ENCODE data around the gene LTBP3. TPM values are rescaled to one million over a fixed set of nuclear protein-coding genes. Genes with fewer than 3 reads are reported as not detected.

LTBP3 gene
- total RNA-seq, 1 experiment from 2014 or later: 248 TPM

GRCh38 chr11:65532388-65533064 lies 25.6 kb downstream of the LTBP3 start:
- DNase-seq (ENCODE audit: low read depth, low spot score) (no peak), ATAC-seq (no peak)
- no peak overlapping the region for H3K27ac ChIP-seq (ENCODE audit: low read depth, low read length)
- no peak for TF ChIP-seq POLR2A (IDR thresholded peaks at IDR 0.05; ENCODE audit: borderline replicate concordance, extremely low read depth, insufficient read depth, insufficient read length)
- no peak for TF ChIP-seq EZH2 (IDR thresholded peaks at IDR 0.05)
- TF ChIP-seq TCF7L2 (IDR thresholded peaks at IDR 0.05; ENCODE audit: borderline replicate concordance, extremely low read depth, insufficient read depth, insufficient read length): no peak
- no peak for TF ChIP-seq SRF (IDR thresholded peaks at IDR 0.05; ENCODE audit: low read depth)
- no peak for TF ChIP-seq CTCF (IDR thresholded peaks at IDR 0.05 in 2 of 3, conservative IDR thresholded peaks at IDR 0.05 in 1 of 3; ENCODE audit: borderline replicate concordance in 1 of 3, insufficient read depth in 1 of 3, low read depth in 2 of 3, low read length in 2 of 3)
- no peak for TF ChIP-seq JUND (IDR thresholded peaks at IDR 0.05)
- TF ChIP-seq REST (IDR thresholded peaks at IDR 0.05; ENCODE audit: low read depth): no peak
- ChIA-PET RAD21 (ENCODE audit: low non-redundant PET in 1 of 2, low total read pairs in 2 of 2, uncharacterized antibody in 2 of 2, unreplicated experiment in 2 of 2) (no interaction called here), CTCF (no interaction called here), POLR2A (no interaction called here)
- intact Hi-C loops (cut with micrococcal nuclease): no loop called here
- H2AFZ ChIP-seq (ENCODE audit: low read depth, low read length, poor library complexity, severe bottlenecking): no peak overlapping the region
- no peaks in the 10 kb centered on the region for H3K27me3 ChIP-seq (ENCODE audit: insufficient read depth, low read length)
- H3K9ac ChIP-seq (ENCODE audit: low read length): no peak overlapping the region
- no peaks in the 10 kb centered on the region; a peak in 1 of 4 replicates for H3K4me1 ChIP-seq (ENCODE audit: control insufficient read depth in 1 of 2, insufficient read depth in 2 of 2, low read length in 2 of 2)
- no TSS peak for BruUV-seq (replicated peaks)
- no peaks in the 10 kb centered on the region for H3K9me2 ChIP-seq (ENCODE audit: insufficient read depth)
- H3K79me2 ChIP-seq (ENCODE audit: insufficient read depth, low read length): peaks cover 6% of the 10 kb centered on the region; the same call in 1 of the 2 replicates
- no peaks in the 10 kb centered on the region for H4K20me1 ChIP-seq (ENCODE audit: insufficient read depth)
- peaks cover 8 to 26% of the 10 kb centered on the region in 2 experiments; a peak in 3 of 4 replicates for H3K36me3 ChIP-seq (ENCODE audit: control insufficient read depth in 1 of 2, insufficient read depth in 2 of 2, low read length in 2 of 2)
- no peak overlapping the region for H3K4me3 ChIP-seq (replicated peaks in 1 of 2; ENCODE audit: low read depth in 1 of 2, low read length in 2 of 2)
- no peak overlapping the region for H3K4me2 ChIP-seq (ENCODE audit: low read length)
- no peaks in the 10 kb centered on the region for H3K9me3 ChIP-seq (ENCODE audit: control insufficient read depth in 1 of 2, insufficient read depth in 1 of 2, low read depth in 1 of 2, low read length in 2 of 2)

Measured in HCT116 (cell line).